ENCODE results near the gene RPL7A. TPM values are rescaled to one million over a fixed set of nuclear protein-coding genes. Genes with fewer than 3 reads are reported as not detected.

Gene RPL7A
- total and polyA plus RNA-seq, 2 of the 13 experiments (the other 11 are each of a cell fraction or from before 2014, with no cell fraction given), result 2,401 to 2,938 TPM

GRCh38 chr9:133369933-133370332 is 21.9 kb downstream of the RPL7A start:
- FAIRE-seq (no peak), ATAC-seq (no peak; the same call in 2 of the 3 replicates), DNase-seq (ENCODE audit: low spot score) (no peak)
- TF ChIP-seq ZEB1 (IDR thresholded peaks at IDR 0.05; ENCODE audit: insufficient replicate concordance, low read depth), result no peak
- Histone ChIP-seq H3K36me3 (replicated peaks in 1 of 2; ENCODE audit: control insufficient read depth in 1 of 2, insufficient read depth in 2 of 2, low read length in 2 of 2) (peaks cover 19 to 84% of the 10 kb centered on the region in 2 experiments), H3K4me1 (ENCODE audit: insufficient read depth, low read length) (peaks cover 61% of the 10 kb centered on the region), H3K27me3 (ENCODE audit: control insufficient read depth in 1 of 2, insufficient read depth in 2 of 2, low read length in 2 of 2) (no peaks in the 10 kb centered on the region), H2AFZ (ENCODE audit: low read length) (no peak overlapping the region), H3K4me3 (replicated peaks in 1 of 3; ENCODE audit: insufficient read depth in 1 of 3, low read depth in 2 of 3, low read length in 3 of 3) (no peak overlapping the region), H3K9me3 (ENCODE audit: low read length) (no peaks in the 10 kb centered on the region), H3K79me2 (ENCODE audit: insufficient read depth, low read length) (peaks cover 98% of the 10 kb centered on the region), H4K20me1 (ENCODE audit: insufficient read depth, low read length) (peaks cover 97% of the 10 kb centered on the region), H3K4me2 (ENCODE audit: low read depth, low read length) (no peak overlapping the region), H3K9ac (ENCODE audit: insufficient read depth, low read depth, low read length) (no peak overlapping the region), H3K27ac (ENCODE audit: extremely low read length, insufficient read depth, low read length) (no peak overlapping the region)
- no TSS peak for BruUV-seq (replicated peaks)
- CTCF ChIA-PET (ENCODE audit: low intra/inter-chr PET ratio, low total read pairs), result no interaction called here
- intact Hi-C loops (cut with micrococcal nuclease; ENCODE audit: unreplicated experiment), result no loop called here
- in situ Hi-C loops (cut with HindIII; ENCODE audit: extremely low pct_ligation_motif_present, low pct_unique_long_range_greater_than_20kb), result no loop called here
- POLR2A ChIA-PET, result interaction anchor here (0.6 to 0.9 kb wide), 2 partner anchors 11 to 655 kb away, joined by 3 to 5 read pairs; no protein-coding TSS in a partner anchor
- 96% methylated on average over 7 of the region's 7 CpGs for WGBS (ENCODE audit: low lambda C conversion rate)

GRCh38 chr9:133370685-133371084 is 22.7 kb downstream of the RPL7A start:
- no peak overlapping the region for H3K4me2 ChIP-seq (ENCODE audit: low read depth, low read length)
- ATAC-seq, result no peak
- ChIA-PET POLR2A (interaction anchor here (0.8 to 1.5 kb wide), 4 partner anchors 11 to 21 kb away, joined by 3 to 6 read pairs (median 4); partner anchors contain the start of gene SURF1), CTCF (ENCODE audit: low intra/inter-chr PET ratio, low total read pairs) (no interaction called here)
- WGBS (ENCODE audit: low lambda C conversion rate), result 92% methylated on average over 9 of the region's 9 CpGs
- H4K20me1 ChIP-seq (ENCODE audit: insufficient read depth, low read length), result peaks cover 94% of the 10 kb centered on the region
- peaks cover 61% of the 10 kb centered on the region for H3K4me1 ChIP-seq (ENCODE audit: insufficient read depth, low read length)
- peaks cover 98% of the 10 kb centered on the region for H3K79me2 ChIP-seq (ENCODE audit: insufficient read depth, low read length)
- no peak overlapping the region for H2AFZ ChIP-seq (ENCODE audit: low read length)
- no peaks in the 10 kb centered on the region for H3K27me3 ChIP-seq (ENCODE audit: control insufficient read depth in 1 of 2, insufficient read depth in 2 of 2, low read length in 2 of 2)
- no peak overlapping the region for H3K27ac ChIP-seq (ENCODE audit: extremely low read length, insufficient read depth, low read length)
- DNase-seq (ENCODE audit: low spot score), result no peak
- H3K4me3 ChIP-seq (replicated peaks in 1 of 3; ENCODE audit: insufficient read depth in 1 of 3, low read depth in 2 of 3, low read length in 3 of 3), result no peak overlapping the region
- no peak overlapping the region for H3K9ac ChIP-seq (ENCODE audit: insufficient read depth, low read depth, low read length)
- intact Hi-C loops (cut with micrococcal nuclease; ENCODE audit: unreplicated experiment), result no loop called here
- no peak for FAIRE-seq
- in situ Hi-C loops (cut with HindIII; ENCODE audit: extremely low pct_ligation_motif_present, low pct_unique_long_range_greater_than_20kb), result no loop called here
- peaks cover 17 to 77% of the 10 kb centered on the region in 2 experiments for H3K36me3 ChIP-seq (replicated peaks in 1 of 2; ENCODE audit: control insufficient read depth in 1 of 2, insufficient read depth in 2 of 2, low read length in 2 of 2)
- TF ChIP-seq ZNF773 (CRISPR knock-in tag; IDR thresholded peaks at IDR 0.05; ENCODE audit: borderline replicate concordance) (no peak), HNF1B (CRISPR knock-in tag; IDR thresholded peaks at IDR 0.05) (no peak), HDAC2 (CRISPR knock-in tag; IDR thresholded peaks at IDR 0.05) (no peak), MTA3 (CRISPR knock-in tag; IDR thresholded peaks at IDR 0.05) (no peak)
- H3K9me3 ChIP-seq (ENCODE audit: low read length), result no peaks in the 10 kb centered on the region
- BruUV-seq (replicated peaks), result no TSS peak

All from HepG2 (cell line).